ENCODE results near the gene MED27.

The MED27 gene

DNA sequence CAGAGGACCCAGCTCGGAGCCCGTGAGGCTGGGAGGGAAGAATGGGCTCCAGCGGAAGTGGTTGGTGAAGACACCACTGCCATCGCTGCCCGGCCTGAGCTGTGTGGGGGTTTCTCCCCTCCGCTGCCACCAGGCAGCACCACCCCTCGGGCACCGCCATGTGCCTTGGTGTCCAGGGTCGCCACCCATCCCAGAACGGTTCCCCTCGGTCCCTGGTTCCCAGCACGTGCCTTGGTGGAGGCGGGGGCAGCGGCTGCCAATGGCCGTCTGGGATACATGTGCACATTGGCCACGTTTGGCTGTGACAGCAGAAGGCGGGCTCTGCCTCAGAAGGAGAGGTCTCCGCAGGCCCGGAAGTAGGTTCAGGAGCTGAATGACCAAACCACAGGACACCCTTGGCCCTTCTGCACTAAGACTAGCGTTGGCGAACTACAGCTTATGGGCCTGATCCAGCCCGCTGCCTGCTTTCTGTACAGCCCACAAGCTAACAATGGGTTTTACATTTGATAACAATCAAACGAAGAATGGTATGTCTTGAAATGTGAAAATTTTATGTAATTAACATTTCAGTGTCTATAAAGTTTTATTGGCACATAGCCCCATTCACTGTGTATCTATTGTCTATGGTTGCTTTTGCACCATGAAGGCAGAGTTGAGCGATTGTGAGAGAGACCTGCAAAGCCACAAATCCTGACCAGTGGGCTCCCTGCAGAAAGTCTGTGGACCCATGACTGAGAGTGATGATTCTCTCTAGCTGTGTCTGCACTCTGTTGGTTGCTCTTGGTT, 248.1 kb downstream of the MED27 start:
- no peak for DNase-seq

DNA sequence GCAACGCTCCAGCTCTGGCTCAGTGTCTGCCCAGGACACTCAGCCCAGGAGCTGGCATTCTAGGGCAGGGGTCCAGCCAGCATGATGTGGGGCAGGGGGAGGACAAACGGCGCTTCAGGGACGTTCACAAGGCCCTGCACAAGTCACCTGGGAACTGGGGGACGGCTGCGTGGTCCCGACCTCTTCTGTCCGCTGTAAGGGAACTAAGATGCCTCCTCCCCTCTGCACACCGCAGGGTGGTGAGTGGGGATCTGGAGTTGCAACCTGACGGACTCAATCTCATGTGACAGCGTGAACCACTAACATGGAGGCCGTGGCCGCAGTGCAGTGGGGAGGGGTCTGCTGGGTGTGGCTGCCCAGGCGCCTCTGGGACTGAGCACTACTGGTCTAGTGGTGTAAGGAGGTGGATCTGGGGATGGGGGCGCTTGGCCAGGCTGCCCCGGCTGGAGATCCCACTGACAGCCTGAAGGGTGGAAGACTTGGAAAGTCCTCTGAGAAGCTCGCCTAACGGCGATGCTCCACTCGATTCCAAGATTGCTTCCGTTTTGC, 251.8 kb downstream of the MED27 start:
- no peak for DNase-seq

DNA sequence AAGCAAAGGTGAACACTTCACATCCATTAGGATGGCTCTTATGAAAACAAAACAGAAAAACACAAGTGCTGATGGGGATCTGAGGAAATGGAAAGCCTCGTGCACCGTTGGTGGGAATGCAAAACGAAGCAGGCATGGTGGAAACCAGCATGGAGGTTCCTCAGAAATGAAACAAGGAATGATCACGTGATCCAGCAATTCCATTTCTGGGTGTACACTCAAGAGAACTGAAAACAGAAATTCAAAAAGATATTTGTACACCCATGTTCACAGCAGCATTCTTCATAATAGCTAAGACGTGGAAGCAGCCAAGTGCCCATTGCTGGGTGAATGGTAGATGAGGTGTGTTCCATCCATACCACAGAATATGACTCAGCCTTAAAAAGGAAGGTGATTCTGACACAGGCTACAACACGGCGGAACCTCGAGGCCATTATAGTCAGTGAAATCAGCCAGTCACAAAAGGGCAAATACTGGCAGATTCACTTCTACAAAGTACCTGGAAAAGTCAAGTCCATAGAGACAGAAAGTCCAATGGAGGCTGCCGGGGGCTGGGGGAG, 252.6 kb downstream of the MED27 start:
- DNase-seq = no peak

DNA sequence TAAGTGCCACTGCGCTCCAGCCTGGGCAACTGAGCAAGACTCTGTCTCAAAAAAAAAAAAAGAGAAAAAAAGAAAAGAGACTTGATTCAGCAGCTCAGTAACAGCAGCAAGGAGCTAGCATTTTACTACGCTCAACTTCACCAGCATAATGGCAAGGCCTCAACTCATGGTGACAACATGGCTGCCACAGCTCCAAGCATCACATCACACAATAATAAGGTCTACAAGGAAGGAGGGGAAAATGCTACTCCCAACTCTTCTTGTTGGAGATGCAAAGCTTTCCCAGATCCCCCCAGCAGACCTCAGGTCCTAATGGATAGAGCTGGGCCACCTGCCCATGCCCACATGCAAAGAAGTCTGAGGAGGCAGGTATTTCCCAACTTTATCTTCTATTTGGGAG, 253.6 kb downstream of the MED27 start:
- DNase-seq = no peak

DNA sequence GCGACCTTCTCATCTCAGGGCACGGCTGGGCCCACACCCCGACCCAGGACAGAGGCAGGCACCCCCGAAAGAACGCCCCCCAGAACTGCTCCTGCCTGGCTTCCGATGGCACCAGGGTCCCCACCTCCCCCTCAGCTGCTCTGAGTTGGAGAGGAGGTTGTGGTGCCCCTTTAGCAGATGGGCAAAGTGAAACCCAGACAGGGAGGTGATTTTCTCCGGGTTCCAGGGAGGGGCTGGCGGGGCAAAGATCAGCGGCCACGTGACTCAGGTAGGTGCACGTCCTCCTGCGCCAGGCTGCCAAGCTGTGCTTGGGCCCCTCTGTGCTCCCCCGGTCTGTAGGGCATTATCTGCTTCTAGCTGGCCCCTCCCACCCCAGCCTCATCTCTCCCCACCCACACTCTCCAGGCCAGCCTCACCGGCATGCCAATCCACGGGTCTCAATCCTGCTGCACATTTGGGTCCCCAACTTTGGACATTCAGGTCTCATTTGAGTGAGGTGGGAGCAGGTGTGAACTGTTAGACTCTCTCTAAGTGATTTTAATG, 254.6 kb downstream of the MED27 start:
- DNase-seq = no peak

DNA sequence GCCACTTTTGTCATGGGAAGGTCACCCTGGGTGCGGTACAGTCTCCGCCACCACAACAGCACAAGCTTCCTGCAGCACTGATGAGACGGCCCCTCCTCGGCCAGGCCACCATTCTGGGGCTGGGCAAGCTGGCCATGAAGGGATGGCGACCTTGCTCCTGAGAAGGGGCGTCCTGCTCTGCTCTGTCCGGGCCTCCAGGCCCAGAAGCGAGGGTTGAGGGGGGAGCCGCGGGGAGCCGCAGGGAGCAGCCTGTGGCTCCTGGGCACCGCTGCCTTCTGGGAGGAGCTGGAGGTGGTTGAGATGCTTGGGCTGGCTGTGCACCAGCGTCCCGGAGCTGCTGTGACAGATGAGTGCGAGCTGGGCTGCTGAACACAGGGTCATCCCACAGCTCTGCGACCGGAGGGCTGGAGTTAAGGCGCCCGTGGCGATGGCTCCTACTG, 255.5 kb downstream of the MED27 start:
- no peak for DNase-seq

DNA sequence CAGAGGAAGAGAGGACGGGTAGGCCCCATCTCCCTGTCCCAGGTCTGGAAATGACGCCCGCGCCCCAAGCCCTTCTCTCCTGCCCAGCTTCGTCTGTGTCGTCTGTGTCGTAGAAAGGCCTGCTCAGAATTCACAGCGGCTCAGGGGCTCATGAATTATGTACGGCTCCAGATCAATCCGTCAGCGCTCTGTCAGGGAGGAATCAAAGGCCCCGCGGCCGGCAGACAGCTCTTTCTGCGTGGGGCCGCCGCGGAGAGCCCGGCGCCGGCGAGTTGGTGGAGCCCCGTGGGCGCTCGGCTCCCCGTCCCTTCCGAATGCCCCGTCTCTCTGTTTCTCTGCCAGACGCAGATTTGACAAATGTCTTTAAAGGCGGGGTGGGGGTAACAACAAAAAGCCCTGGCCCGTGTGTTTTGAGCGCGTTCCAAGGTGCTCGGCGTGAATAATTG, 255.9 kb downstream of the MED27 start:
- no peak for DNase-seq

DNA sequence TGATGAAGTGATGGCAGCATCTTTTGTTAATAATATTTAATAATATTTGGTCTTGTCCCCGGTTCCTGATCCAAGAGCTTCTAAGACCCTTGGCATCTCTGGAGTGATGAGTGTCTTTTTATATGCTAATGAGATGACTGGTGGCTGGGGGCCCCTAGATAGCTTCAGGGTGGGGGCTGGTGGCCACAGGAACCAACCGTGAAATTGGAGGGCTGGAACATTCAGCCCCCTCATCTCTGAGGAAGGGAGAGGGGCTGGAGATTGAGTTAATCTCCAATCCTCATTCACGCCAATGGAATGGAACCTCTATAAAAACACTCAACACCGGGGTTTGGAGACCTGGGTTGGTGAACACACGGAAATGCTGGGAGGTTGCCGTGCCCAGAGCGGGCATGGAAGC, 261.6 kb downstream of the MED27 start:
- DNase-seq = no peak

DNA sequence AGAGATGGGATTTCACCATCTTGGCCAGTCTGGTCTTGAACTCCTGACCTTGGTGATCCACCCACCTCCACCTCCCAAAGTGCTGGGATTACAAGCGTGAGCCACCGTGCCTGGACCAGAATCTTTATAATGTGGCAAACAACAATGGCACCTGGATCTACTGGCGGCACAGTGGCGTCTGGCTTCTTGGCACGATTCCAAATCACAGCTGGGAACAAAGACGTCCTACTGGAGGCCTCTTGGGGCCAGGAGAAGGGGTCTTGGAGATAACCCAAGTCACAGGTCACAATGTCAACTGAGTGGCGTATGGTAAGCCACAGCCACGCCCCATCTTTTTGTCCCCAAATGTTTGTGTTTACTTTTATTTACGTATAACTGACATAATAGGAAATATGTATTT, 262.0 kb downstream of the MED27 start:
- DNase-seq = no peak

DNA sequence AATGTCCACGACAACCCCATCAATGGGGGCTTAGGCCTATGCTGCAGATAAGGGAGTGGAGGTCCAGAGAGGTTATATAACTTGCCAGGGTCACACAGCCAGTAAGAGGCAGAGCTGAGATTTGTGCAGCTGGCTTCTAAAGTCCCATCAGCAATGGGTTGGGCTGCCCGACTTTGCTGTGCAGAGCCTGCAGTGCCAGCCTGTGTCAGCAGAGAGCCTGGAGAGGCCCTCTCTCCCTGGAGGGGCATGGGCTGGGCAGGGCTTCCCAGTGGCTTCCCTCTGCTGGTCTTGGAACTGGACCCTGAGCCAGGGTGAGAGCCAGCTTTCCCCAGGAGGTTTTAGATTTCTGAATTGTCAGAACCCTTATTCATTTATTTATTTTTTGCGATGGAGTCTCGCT, 262.6 kb downstream of the MED27 start:
- no peak for DNase-seq

DNA sequence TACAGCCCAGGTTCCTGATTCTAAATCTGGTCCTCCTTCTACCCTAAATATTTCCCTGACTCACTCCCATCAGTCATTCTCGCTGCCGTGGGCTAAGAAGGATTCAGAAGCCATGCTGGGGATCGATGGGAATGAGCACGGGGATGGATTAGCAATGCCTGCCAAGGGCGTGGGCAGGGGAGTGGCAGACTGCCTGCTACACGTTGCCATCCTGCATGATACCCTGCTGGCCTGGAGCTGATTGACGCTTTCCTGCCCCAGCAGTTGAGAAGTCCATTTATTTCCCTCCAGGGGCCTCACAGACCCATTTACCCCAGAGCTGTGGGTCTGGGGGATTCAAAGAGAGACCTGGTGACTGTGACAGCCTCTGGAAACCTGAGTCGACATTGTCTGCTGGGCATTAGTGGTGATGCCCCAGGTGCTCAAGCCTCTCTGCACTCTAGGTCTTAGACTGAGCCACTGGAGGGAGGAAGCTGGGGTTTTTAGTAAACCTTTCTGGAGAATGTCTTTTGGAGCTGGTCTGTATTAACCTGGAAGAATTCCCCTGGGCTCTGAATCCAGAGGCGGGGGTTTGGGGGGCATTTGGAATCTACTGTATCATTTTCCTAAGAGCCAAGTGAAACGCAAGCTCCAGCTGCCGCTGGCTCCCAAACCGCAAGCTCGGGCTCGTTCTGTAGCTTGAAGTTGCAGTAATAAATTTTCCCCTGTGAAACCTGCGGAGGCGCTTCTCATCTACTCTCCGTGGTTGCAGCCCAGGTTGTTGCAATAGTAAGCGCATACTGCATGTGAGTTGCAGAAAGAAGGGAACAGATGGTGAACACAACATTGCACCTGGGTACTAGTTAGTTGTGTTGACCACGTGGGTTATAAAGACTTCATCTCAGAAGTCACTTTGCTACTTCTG, 263.4 kb downstream of the MED27 start:
- no peak for DNase-seq

DNA sequence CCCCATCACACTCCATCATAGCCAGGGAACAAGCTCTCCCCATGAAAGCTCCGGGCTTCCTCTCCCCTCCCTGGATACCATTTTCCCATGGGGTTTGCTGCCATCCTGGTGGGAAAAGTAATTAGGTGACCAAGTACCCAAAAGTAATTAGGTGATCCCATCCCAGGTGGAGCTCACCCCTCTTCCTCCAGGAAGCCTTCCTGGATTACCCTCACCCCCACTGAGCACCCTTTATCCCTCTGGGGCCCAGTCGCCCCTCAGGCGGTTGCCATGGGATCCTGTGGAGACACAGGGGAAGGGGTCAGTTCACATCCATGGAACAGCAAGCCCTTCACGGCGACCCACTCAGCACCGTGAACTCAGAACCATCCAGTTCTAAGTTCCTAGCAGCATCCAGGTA, 265.0 kb downstream of the MED27 start:
- DNase-seq = no peak

DNA sequence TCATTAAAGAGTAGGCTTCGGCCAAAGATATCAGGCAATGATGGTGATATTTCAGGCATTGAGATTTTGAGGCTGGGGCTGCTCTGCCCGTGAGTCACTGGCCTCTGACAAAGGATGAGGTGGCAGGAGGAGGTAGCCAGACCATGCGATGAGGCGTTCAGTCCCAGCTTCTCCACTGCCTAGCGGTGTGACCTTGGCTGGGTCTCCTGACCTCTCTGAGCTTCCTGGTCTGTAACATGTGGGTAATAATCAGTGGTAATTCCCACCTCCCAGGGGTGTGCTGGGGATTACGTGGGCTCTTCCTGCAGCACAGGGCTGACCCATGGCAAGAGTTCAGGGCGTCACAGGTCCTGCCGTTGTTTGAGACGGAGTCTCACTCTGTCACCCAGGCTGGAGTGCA, 266.6 kb downstream of the MED27 start:
- no peak for DNase-seq

DNA sequence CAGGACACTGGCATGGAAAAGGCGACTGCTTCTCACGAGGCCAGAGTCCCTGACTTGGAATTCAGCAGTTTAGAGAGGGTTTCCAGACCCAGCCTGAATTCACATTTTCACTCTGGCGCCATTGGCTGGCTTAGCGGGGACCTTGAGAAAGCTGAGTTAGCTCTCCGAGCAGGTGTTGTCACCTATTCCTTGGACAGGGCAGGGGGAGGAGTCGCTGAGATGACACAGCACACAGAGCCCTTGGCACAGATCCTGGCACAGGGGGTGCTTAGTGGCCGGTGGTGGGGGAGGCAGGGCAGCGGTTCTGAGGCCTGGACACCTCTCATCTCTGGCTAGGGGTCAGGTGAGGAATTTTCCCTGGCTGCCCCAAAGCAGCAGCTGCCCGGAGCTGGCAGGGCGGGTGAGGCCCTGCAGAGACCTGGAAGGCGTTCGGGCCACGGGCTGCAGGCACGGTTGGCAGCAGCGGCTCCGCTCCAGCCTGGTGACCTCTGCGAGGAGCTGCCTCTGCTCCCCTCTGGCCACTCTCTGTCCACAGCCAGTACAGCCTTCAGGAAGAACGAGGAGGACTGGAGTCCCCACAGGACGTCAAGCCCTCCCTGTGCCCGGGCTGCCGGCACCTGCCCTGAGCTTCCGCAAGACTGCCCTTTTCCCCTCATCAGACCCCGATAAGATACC, 267.4 kb downstream of the MED27 start:
- no peak for DNase-seq

DNA sequence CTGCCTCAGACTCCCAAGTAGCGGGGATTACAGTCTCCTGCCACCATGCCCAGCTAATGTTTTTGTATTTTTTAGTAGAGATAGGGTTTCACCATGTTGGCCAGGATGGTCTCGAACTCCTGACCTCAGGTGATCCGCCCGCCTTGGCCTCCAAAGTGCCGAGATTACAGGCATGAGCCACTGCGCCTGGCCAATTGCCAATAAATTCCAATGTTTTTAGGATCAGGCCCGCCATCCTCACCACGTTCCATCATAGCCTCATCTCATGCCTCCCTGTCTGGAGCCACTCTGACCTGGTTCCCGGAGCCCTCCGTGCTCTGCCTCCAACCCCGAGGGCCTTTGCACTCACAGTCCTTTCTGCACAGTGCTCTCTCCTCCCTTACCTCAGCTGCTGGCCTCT, 268.3 kb downstream of the MED27 start:
- no peak for DNase-seq

DNA sequence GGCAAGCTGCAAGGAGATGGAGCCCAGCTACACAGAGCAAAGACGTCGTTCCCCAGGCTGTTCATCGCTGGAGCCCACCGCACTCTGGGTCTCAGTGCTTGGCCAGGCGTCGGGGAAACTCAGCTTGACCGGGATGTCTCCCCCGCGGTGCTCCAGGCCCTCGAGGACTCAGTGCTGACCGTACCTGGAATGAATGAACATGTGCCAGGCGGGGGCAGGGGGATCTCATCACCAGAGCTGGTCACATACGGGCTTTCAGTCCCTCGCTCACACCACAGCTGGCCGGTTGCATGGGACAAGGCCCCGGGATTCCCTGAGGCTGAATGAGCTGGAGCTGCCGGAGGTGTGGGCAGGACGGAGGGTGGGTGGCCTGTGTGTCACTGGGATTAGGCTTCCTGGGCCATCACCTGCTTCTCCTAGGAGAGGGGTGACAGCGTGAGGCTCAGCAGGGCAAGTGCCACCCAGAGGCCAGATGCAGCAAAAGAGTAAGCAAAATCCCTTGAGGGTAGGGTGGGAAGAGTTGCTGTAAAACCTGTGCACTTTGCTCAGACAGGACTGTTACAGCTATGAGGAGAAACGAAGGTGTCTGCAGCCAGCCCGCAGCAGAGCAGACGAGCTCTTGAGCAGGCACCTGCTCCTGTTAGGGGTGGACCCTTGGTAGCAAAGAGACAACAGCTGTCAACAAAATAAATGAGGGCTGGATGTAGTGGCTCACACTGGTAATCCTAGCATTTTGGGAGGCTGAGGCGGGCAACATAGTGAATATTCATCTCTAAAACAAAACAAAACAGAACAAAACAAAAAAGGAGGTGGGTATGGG, 269.1 kb downstream of the MED27 start:
- no peak for DNase-seq
